HG03039 (cell line): ENCODE measurements around the gene AMZ2.
"Not testable (repeated sequence)": the region's sequence is repeated elsewhere in the genome, so short reads cannot be mapped to it uniquely, and the experiment has no call there.

Experiments used
- ATAC-seq: cut with Tn5 transposase; IDR thresholded peaks from one replicate; pipeline ENCODE4 v1.9.1; 2021; ENCODE audit warnings: mild to moderate bottlenecking, moderate library complexity; ENCODE audit not compliant: unreplicated experiment

AMZ2 gene

DNA sequence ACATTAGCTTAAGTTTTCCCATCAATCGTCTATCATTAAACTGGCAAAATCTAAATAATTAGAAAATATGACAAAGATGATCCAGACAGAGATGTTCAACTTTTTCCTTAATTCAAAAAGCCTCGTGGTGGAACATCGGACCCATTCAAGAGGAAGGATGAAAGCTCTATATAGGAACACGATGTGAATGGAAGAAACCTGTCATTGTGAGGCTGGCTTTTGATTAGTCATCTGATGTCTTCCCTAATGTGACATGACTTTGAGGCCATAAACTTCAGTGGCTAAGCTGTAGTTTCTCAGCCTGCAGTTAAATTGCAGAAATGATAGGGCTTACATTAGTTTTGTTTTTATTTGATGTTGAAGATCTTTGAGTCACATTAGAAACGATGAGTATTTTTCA is 1.0 kb downstream of the AMZ2 start:
- no peak for ATAC-seq

DNA sequence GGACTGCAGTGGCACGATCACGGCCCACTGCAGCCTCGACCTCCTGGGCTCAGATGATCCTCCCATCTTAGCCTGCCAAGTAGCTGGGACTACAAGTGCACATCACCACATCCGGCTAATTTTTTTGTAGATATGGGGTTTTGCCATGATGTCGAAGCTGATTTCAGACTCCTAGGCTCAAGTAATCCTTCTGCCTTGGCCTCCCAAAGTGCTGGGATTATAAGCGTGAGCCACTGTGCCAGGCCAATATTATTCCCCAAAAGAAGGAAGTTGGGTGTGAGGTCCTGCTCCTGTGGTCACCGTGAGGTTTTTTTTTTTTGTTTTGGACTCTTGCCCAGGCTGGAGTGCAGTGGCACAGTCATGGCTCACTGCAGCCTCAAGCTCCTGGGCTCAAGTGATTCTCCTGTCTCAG is 1.5 kb downstream of the AMZ2 start:
- ATAC-seq: no peak

DNA sequence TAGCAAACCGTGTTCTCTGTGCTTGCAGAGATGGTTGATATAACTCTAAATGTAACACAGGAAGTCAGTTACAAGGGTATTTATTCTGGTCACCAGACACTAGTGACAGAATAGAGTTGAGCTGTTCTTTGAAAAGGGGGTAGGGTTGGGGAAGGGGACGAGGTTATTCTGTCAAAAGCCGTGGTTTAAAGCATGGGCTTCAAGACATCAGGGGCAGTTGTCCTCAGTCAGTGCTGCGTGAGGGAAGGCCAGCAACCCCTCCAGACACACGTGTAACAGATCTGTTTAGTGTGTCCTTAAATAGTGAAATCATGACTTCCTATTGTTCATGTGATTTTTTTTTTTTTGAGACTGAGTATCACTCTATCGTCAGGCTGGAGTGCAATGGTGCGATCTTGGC is 5.6 kb downstream of the AMZ2 start:
- ATAC-seq: not testable (repeated sequence)

DNA sequence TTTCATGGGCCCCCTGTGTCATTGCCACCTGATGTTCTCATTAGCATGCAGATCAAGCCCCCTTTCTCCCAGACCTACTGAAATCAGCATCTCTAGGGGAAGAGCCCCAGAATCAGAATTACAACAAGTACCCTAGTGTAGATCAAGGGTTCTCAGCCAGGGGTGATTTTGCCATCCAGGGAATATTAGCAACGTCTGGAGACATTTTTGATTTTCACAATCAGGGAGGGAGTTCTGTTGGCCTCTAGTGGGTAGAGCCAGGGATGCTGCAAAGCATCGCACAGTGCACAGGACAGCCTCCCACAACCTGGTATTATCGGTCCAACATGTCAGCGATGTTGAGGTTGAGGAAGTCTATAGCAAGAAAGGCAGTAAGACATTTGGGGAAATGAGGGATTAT is 7.3 kb downstream of the AMZ2 start:
- no peak for ATAC-seq

DNA sequence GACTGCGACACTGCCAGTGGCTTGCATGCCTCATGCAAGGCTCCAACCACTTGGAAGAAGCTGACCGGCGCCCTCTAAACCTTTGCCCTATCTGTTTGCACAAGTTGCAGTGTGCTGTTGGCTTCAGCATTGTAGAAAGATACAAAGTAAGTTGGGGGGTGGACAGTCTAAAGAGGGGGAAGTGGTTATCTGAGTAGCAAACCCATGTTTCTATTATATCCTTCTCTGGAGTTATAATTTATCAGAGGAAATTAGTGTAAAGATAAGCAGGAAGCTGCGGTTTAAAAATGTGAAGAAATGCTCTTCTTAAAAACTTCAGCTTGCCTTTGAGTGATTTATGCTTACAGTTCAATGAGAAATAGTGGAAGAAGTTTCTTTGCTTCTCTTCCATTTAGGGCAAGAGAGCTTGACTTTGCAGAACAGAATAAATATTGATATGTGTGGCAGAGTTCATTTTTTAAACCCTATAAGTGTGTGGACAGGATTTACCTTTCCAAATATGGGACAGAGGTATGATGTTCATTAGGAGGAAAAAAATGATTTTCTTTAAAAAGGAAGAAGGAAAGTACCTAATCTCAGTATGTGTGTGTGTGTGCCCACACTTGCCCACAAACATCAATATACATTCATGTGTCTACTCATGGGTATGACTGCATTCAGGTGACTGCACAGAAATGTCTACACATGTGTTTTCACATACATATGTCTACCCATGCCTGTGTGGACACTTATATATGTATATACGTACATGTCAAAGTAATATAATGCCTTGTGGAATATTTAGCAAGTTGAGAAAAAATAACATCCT is 8.1 kb downstream of the AMZ2 start:
- ATAC-seq: no peak

DNA sequence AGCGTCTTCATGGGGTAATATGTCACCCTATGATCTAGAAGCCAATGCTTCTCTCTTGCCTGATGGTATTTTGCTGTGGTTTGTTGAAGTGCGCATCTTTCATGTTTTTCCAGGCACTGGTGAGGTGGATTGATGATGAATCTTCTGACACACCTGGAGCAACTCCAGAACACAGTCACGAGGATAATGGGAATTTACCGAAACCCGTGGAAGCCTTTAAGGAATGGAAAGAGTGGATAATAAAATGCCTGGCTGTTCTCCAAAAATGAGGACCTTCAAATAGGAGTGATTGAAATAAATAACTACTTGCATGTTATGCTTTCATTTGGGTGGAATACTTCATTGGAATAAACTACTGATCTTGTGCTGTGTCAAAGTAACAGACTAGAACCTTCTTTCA is 8.9 kb downstream of the AMZ2 start:
- not testable (repeated sequence) for ATAC-seq

DNA sequence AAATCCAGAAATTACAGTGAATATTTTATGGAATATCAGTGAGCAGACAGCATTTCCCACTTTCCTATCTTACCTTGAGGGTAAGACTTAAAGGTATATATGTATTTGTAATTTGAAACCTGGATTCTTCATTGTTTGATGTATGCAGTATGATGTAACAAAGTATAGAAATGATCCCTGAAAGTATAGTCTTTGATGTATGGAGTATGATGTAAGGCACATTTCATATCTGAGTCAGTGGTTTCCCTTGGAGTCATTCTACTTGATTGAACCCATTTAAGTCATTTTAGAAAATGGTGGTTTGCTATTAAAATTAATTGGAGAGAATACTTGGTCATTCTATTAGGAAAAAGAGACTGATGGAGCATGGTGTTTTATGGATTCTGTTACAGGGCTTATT is 10.1 kb downstream of the AMZ2 start:
- ATAC-seq: no peak

DNA sequence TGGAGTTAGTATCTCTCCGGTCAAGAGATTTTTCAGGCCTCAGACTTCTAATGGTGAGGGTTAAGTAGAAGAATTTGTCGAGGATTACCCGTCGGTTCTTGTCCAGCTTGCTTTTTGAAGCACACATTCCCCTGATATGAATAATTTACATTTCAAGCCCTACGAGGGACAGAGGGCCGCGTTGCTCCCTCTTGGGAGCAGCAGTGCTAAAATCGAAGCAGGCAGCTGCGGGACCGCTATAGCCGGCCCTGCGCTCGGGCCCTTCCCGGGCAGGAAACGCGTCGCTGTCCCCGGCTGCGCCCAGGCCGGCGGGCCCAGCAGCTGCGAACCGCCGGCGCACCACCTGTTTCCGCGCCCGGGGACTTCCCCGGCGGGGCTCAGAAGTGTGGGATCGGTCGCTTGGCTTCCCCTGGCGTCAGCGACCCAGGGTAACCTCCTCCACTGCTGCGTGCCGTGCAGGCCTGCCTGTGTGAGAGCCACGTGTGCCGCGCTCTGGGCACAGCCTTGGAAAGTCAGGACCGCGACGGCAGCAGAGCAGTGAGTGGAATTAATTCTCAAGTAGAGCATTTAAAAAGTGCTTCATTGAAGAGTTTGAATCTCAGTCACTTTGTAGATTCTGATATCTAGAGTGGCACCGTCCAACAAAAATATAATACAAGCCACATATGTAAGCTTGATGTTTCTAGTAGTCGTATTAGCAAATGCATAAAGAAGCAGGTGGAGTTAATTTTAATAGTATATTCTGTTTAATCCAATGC is 11.2 kb downstream of the AMZ2 start:
- peak; percentile 88 for ATAC-seq

DNA sequence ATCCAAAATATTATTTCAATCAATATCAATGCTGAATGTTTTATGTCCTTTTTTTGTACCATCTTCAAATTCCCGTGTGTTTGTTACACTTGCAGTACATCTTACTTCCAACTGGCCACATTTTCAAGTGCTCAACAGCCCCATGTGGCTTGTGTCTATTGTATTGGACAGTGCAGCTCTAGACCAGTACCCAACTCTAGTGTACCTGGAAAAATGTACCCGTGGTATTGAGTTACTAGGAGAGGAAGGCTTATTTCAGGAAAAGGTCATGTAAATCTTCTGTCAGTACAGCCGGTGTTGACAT is 11.8 kb downstream of the AMZ2 start:
- ATAC-seq: not testable (repeated sequence)

DNA sequence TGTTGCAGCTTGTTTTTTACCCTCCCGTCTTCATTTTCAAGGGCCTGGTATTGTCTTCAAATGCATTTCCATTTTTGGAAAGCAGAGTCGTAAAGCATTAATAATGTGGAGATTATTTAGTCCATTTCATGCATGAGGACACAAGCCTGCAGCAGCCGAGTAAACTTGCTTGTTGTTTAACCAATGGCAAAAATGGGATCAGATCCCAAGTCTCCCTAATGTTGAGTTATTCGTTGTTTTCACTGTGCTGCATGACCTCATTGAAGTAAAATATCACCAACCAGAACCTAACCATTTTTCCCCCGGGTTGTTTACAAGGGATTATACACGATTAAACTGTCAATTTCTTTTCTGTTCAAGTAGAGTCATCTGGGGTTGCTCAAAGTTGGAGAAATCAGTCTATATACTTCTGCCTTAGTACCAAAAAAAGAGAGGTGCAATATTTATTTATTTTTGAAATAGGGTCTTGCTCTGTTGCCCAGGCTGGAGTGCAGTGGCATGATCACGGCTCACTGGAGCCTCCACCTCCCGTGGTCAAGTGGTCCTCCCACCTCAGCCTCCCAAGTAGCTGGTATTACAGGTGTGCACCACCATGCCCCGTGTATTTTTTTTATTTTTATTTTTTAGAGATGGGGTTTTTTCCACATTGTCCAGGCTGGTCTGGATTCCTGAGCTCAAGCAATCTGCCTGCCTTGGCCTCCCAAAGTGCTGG is 12.4 kb downstream of the AMZ2 start:
- no peak for ATAC-seq

DNA sequence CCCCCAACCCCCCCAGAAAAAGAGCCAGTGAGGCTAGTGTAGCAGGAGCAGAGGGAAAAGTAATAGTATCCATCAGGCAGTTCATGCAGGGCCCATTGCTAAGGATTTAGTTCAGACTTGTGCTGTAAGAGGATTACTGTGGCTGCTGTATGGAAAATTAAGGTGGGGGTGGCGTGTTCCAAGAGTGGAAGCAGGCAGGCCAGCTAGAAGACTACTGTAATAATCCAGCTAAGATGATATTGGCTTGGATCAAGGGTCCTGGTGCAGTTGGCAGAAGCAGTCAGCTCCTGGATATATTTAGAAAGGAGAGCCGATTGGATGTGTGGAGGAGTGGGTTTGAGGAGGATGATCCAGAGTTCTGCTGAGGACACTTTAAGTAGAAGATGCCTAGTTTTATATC is 14.6 kb downstream of the AMZ2 start:
- ATAC-seq: not testable (repeated sequence)

DNA sequence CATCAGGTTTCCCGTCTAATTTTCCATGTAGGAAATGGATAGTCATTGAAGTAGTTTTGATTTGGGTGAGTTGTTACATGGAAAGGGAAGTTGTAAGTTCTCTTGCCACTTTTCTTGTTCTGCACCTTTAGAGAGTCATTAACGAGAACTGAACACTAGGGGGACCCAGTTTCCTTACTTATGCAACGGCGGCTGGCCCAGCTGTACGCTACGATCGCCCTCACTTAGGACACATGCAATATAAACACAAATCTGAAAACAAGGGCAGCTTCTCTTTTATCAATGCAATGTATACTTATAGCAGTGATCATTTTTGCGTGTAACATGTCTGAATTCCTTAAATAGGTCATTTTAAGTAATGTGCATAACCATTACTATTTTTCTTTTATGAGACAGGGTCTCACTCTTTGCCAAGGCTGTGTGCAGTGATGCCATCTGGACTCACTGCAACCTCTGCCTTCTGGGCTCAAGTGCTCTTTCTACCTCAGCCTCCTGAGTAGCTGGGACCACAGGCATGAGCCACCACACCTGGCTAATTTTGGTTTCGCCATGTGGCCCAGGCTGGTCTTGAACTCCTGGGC is 15.3 kb downstream of the AMZ2 start:
- ATAC-seq: not testable (repeated sequence)

DNA sequence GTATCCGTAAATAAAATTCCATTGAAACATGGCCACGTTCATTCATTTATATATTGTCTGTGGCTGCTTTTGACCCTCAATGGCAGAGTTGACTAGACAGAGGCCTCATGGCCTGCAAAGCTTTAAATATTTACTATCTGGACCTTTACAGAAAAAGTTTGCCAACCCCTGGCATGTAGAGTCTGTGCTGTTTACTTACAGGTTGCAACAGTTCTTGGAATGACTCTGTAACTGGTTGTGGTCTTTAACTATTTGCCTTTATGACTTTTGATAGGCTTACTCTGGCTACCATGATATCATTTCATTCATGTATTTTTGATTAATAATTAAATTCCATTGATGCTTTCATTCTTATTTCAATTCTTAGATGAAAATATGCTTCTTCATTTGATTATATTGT is 18.0 kb downstream of the AMZ2 start:
- ATAC-seq: not testable (repeated sequence)

DNA sequence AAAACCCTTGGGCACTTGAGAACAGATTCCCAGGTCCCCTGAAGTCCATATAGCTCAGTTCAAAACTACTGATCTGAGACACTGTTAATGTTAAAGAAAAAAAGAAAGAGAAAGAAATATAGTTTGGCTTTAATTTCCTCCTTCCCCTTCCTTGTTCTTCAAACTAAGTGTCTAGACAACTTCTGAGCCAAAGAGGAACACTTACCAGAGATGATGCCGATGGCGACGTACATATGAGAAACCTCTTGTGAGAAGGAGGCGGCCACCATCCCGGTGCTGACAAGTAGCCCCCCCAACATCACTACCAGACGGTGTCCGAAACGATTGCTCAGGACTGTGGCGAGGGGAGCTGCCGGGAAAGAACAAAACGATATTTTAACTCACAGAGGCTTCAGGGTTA is 25.9 kb downstream of the AMZ2 start:
- ATAC-seq: no peak

DNA sequence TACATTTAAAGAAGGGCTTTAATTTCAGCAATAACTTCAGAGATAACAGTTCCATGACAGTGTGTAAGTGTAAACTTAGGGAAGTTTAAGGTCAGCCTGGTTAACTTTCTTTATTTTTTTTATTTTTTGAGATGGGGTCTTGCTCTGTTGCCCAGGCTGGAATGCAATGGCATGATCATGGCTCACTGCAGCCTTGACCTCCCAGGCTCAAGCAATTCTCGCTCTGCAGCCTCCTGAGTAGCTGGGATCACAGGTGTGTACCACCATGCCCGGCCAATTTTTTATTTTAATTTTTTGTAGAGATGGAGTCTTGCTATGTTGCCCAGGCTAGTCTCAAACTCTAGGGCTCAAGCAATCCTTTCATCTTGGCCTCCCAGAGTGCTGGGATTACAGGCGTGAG is 28.5 kb downstream of the AMZ2 start:
- not testable (repeated sequence) for ATAC-seq

DNA sequence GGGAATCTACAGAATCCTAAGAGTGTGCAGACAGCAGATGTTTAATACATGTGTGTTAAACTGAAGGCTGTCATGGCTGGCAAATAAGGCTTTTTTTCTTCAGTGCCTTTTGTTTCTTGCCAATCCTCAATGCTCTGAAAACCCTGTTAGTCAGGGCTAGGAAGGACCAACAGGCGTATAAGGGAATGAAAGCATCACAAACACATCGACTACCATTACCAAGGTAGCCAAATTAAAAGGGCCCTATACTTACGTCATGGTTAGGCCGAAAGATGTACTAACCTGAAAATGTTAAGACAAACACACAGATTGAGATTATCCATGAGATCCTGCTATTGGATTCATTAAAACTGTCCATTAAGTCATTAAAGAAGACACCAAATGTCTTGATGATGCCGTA is 30.0 kb downstream of the AMZ2 start:
- ATAC-seq: no peak

DNA sequence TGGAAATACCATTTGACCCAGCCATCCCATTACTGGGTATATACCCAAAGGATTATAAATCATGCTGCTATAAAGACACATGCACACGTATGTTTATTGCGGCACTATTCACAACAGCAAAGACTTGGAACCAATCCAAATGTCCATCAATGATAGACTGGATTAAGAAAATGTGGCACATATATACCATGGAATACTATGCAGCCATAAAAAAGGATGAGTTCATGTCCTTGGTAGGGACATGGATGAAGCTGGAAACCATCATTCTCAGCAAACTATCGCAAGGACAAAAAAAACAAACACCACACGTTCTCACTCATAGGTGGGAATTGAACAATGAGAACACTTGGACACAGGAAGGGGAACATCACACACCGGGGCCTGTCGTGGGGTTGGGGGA is 34.1 kb downstream of the AMZ2 start:
- not testable (repeated sequence) for ATAC-seq

DNA sequence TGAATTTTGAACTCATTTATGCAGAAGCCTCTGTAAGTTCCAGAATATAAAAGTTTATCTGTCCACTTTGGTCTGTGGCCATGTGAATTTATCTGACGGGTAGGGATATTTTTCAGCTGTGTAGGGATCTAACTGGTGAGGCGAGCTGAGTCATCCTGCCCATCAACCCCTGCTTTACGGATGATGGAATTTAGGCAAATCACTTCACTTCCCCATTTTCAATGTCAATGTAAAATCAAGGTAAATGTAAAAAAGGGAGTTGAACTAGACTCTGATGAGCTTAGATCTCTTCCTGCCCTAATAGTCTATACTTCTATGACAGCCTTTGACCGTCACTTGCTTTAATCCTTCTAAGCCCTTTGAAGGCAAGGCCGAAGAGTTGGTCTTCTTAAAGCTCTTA is 40.5 kb downstream of the AMZ2 start:
- ATAC-seq: no peak

DNA sequence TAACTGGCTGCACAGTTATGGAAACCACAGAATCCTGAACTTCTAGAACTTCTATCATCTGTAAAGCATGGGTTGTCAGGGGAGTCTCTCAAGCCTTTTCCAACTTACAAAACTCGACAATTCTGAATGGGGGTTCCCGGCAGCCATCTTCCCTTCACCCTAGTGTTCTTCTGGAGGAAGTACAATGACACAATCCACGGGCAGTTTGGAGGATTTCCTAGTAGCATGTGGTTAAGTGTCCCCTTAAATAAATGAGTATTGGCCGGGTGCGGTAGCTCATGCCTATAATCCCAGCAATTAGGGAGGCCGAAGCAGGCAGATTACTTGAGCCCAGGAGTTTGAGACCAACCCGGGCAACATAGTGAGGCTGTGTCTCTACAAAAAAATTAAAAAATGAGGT is 41.0 kb downstream of the AMZ2 start:
- ATAC-seq: no peak

DNA sequence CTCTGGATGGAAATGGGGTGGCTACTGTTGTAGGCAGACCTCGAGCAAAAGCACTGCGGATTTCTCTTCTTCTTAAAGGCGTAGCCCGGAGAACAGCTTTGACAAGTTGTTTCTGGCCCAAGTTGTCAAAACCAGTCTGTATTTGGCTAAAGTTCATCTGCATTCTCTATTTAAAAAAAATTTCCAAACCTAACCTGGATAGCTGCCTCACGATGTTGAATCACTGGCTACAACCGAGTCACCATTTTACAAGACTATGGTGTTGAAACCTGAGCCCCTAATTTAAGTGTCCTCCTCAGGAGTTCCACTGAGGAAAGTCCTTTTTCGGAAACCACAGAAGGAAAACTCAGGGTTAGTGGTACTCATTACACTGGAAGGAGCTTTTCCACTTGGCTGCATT is 41.6 kb downstream of the AMZ2 start:
- no peak for ATAC-seq

DNA sequence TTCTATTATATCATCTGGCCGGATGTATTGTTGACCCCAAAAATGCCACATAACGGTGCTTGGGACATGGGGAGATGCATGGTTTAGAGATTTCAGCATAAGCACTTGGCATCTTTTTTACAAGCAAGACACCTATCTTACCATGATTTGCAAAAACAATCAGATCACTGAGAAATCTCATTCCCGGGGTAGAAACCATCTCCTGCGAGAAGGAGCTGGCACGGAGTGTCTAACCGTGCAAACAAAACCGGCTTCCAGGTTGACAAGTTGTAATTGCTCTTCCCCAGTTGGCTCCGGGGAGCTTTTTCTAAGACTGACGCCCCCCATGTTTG is 42.1 kb downstream of the AMZ2 start:
- ATAC-seq: no peak
